WTC11 (cell line): ENCODE measurements around the gene KRI1.

Experiments
- ELF4 ChIP-seq: sonication (generic); formaldehyde crosslinking; IDR thresholded peaks from 2 replicates; pipeline ENCODE4 v1.8.1; 2022; ENCODE audit warnings: low read depth, mild to moderate bottlenecking, moderate library complexity, missing genetic modification reagents
- MAX ChIP-seq: sonication (generic); formaldehyde crosslinking; IDR thresholded peaks from 2 replicates; pipeline ENCODE4 v1.8.0; 2022; ENCODE audit warnings: mild to moderate bottlenecking, missing genetic modification reagents
- NFYB ChIP-seq: sonication (generic); formaldehyde crosslinking; conservative IDR thresholded peaks from 2 replicates; pipeline ENCODE4 v1.8.0; 2022; ENCODE audit warnings: low read depth, missing genetic modification reagents
- TF ChIP-seq, protein P1 (sequence below): fragments of 200-600 bp; IDR thresholded peaks from 2 replicates; pipeline ENCODE4 v1.8.0; 2022; ENCODE audit warnings: antibody characterized with exemption

DNA sequence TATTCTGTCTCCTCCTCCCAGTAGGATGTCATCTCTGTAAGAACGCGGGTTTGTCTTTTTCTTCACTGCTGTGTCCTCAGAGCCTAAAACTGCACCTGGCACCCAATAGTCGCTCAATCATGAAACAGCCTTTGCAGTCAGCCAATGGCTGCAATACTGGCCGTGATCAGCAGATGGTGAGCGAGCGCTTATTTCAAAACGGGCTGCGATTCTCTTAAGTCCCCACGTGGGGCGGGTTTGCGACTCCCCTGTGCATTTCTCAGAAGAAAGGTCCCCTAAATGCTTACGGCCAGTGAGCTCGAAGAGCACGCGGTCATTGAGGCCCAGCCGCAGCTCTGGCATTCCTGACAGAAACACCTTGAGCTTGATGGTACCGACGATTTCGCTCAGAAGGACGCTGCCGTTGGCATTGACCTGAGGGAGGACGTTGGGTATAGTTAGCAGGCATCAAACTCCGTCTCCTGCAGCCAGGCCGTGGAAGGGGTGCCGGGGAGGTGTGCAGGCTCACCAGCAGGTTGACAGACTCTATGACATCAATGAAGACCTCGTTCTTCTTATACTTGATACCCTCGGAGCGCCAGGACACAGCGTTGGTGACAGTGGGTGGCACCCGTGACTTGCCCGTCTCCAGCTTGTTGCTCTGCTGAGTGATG lies 15.3 kb upstream of the KRI1 start:
- TF ChIP-seq, protein P1, sequence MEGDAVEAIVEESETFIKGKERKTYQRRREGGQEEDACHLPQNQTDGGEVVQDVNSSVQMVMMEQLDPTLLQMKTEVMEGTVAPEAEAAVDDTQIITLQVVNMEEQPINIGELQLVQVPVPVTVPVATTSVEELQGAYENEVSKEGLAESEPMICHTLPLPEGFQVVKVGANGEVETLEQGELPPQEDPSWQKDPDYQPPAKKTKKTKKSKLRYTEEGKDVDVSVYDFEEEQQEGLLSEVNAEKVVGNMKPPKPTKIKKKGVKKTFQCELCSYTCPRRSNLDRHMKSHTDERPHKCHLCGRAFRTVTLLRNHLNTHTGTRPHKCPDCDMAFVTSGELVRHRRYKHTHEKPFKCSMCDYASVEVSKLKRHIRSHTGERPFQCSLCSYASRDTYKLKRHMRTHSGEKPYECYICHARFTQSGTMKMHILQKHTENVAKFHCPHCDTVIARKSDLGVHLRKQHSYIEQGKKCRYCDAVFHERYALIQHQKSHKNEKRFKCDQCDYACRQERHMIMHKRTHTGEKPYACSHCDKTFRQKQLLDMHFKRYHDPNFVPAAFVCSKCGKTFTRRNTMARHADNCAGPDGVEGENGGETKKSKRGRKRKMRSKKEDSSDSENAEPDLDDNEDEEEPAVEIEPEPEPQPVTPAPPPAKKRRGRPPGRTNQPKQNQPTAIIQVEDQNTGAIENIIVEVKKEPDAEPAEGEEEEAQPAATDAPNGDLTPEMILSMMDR = peak; percentile 96
- no peak for TF ChIP-seq NFYB (CRISPR knock-in tag)
- TF ChIP-seq ELF4 (CRISPR knock-in tag) = no peak
- peak; percentile 91 for TF ChIP-seq MAX (CRISPR knock-in tag)
